ENCODE data around the gene STOML2.

Gene STOML2

GRCh38 chr9:35107297-35108290 lies 4.7 kb upstream of the STOML2 start:
- DNase-seq (ENCODE audit: low read depth) = no peak

DNA sequence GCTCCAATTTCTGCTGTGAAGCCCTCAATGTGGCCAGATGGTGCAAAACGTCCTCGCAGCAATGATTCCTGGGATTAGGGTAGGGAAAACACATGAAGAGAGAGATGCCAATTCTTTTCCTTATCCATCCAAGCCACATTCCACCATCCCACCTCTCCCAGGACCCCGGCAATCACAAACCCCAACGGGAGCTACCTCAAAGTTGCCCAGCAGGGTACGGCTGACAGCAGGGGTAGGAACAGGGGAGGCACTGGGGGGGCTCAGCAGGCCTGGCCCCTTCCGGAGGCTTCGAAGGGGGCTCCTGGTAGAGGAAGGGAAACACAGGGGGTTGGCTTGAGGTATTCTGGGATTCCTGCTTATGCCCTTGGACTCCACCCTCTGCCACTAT lies 3.4 kb upstream of the STOML2 start:
- DNase-seq (ENCODE audit: low read depth) = no peak

DNA sequence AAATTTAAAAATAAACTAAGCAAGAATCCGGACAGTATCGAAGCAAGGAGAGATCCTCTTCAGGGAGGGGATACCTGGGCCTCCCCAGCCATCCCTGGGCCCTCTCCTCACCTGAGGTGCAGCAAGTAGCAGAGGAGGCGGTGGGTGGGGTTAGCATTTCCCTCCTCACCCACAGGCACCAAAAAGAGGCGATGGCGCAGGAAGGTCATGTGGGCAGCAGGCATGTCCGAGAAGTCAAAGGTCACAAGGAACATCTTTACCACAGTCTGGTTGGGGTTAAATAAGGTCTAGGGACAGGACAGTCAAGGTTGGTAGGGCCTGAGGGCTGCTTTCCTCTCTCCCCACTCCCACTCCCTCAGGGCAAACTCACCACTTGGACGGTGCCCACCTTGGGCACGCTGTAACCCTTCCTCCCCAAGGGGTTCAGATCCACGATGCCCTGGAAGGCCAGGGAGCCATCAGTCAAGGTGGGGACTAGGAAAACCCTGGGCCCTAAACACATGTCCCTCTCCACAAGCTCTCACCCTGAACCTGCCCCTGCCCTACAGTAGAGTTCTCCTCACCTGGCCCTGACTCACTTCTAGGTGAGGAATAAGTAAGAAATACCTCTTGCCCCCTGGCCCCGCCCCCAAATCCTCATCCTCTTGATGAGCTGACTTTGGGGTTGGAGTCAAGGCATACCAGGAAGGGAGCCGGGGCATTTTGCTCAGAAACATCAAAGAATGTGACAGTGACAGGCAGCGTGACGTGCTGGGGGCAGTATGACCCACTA lies 2.8 kb upstream of the STOML2 start:
- DNase-seq (ENCODE audit: low read depth) = no peak

DNA sequence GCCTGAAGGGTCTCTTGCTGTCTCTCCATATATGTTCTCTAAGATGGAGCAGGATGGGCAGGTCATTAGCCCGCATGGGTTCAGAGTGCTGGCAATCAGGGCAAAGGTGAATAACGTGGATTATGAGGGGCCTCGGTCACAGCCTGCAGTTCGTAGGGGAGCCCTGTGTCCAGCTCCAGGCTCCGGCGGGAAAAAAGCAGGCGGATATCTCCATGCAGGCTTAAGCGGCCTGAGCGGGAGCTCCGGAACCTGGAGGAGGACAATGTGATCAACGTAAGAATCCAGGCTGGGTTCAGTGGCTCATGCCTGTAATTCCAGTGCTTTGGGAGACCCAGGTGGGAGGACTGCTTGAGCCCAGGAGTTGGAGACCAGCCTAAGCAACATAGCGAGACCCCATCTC lies 2.2 kb upstream of the STOML2 start:
- no peak for DNase-seq (ENCODE audit: low read depth)

DNA sequence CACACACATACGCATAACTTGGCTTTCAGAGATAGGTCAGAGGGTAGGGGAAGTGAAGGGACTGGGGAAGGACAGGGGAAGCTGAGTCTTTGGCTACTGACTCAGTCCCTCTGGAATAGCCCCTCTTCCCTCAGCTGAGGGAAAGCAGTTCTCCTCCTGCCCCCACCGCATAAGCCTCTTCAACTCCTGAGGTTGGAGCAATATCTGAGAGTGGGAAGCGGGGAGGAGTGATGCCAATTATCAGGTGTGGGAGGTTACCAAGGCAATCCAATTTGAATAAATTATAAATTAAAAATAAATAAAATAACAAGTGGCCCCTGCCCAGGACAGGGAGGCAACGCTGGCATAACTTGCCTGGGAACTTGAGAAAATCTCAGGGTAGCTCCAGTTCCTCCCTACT lies 1.7 kb upstream of the STOML2 start:
- DNase-seq (ENCODE audit: low read depth) = no peak

DNA sequence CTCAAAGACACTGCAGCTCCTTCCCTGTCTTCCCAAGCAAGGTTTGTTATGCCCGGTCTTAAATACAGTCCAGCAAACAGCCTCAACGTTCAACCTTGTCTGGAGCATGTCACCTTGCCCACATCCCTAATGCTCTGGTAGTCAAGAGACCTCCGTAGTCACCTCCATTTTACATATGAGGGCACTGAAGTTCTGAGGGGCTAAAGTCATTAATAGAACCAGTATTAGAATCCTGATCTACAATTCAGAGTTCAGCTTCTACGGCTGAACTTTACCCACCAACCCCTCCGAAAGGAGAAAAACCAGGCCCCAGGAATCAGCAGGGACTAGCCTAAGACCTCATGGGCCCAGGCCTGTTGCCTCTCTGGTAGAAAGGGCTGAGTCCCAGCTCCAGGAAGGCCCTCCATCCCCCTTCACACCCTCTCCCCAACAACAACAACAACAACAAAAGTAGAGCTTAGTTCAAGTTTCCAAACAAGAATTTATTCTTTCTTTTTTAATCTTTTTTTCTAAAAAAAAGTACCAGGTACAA lies 795 bp upstream of the STOML2 start:
- no peak for DNase-seq (ENCODE audit: low read depth)

- no peak for DNase-seq (ENCODE audit: low read depth)
Measured at GRCh38 chr9:35102465-35102768, 514 bp downstream of the STOML2 start.

GRCh38 chr9:35097573-35097972 lies 5.4 kb downstream of the STOML2 start:
- DNase-seq (ENCODE audit: low read depth) = no peak

GRCh38 chr9:35096035-35096849 lies 6.7 kb downstream of the STOML2 start, which contains the start of gene PIGO:
PIGO (minus strand) TSS chr9:35096591; CDS start chr9:35095565, 1,026 bp downstream.
- DNase-seq (ENCODE audit: low read depth) = peak; percentile 73

GRCh38 chr9:35091536-35091935 lies 11.4 kb downstream of the STOML2 start:
- DNase-seq (ENCODE audit: low read depth) = no peak

DNA sequence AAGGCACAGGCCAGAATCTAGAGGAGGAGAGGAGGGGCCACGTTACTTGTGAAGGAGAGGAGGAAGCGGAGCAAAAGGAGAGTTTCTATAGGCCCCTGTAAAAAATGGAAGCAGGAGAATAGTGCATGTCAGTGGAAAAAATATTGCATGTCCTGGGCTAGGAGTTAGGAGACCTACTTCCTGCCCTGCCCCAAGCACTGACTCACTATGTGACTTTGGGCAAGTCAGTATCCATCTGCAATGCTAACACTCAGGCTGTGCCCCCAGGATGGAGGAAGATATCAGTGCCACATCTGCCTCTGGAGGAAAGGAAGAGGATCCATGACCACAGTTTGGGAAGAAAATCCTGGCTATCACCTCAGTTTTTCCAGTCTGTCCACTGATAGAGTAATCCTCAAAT lies 13.5 kb downstream of the STOML2 start:
- DNase-seq (ENCODE audit: low read depth) = no peak

DNA sequence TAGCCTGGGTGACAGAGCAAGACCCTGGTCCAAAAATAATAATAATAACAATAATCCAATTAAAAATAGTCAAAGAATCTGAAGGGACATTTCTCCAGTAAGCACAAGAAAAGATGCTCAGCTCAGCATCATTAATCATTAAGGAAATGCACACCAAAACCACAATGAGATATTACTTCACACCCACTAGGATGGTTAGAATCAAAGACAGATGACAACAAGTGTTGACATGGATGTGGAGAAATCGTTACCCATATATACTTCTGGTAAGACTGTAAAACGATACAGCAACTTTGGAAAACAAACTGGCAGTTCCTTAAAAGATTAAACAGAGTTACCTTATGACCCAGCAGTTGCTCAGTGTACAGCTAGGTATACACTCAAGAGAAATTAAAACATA lies 17.9 kb downstream of the STOML2 start:
- no peak for DNase-seq (ENCODE audit: low read depth)

- peak; percentile 69 for DNase-seq (ENCODE audit: low read depth)
Measured at GRCh38 chr9:35079426-35080341, 23.2 kb downstream of the STOML2 start, which contains the start of gene FANCG. FANCG (minus strand) TSS chr9:35079942; CDS start chr9:35079524, 418 bp downstream.

GRCh38 chr9:35079041-35079425 lies 23.9 kb downstream of the STOML2 start:
- no peak for DNase-seq (ENCODE audit: low read depth)

- no peak for DNase-seq (ENCODE audit: low read depth)
Measured at GRCh38 chr9:35078066-35078465, 24.9 kb downstream of the STOML2 start.

DNA sequence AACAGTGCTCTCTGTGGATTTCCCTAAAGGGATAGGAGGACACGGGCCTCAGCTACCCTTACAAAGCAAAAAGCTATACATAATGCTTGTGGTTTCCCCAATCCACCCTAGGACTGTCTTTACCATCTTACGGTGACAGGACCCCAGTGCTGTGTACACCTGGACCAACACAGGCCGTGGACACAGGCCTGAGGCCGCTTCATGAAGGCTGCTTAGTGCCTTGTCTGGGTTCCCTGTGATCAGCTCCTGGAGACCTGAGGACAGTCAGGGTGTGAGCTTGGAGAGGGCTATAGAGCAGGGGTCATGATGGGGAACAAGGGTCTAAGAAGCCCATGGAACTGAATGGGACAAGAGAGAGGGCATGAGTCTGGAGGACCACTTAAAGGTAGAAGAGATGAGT lies 26.1 kb downstream of the STOML2 start:
- DNase-seq (ENCODE audit: low read depth) = no peak

DNA sequence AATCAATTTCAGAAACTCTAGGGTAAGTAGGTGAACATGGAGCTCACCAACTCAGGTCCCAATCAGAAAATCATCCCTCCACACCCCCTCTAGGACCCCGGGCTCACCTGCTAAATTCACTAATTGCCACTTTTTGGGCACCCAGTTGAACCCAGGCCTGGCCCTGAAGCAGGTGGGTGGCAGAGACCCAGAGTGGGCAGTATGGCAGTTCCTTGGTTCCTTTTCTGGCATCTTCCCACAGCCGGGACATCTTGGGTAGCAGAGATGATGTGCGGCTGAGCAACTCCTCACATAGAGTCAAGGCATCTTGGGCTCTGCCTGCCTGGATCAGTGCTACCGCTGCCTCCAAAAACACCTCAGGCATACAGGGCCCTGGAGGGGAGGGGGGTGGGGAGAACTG lies 27.6 kb downstream of the STOML2 start:
- no peak for DNase-seq (ENCODE audit: low read depth)

GRCh38 chr9:35074791-35075190 lies 28.1 kb downstream of the STOML2 start:
- DNase-seq (ENCODE audit: low read depth) = no peak

DNA sequence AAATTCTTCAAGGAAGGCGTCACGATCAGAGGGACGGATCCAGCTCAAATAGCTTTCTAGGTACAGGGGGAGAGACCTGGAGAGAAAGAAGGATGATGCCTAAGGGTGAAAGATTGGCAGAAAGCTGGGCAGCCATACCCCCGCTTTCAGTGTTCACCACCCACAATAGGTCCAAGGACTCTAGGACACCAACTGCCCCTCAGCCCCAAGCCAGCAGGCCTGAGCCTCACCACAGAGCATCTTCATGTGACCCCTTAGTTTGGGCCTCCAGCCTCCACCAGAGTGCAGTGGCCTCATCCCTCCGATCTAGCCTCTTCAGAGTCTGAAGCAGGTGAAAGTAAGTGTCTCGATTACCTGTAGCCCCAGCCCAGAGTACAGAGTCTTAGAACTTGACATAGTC lies 28.8 kb downstream of the STOML2 start:
- DNase-seq (ENCODE audit: low read depth) = no peak

DNA sequence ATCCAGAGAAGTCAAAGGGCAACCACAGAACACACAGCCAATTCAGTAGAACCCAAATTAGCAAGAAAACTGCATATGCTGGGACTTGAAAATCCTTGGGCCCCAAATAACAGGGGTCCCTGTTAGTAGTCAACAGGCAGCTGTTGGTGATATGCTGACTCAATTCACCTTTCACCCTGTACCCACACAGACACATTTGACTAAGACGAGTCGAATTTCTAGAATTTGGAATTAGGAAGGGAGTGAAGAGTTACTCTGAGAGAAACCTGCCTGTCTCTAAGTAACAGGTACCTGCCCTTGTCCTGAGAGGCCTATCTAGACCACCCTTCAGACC lies 29.7 kb downstream of the STOML2 start:
- no peak for DNase-seq (ENCODE audit: low read depth)

Measured in stimulated activated CD8-positive, alpha-beta memory T cell treated with anti-CD3 and anti-CD28 coated beads, Interleukin-7, amount 100 ng/mL, for 24 hours (primary cell).